HG03039 (cell line): ENCODE data around the gene ZFP36.
"Not testable (repeated sequence)": the region's sequence is repeated elsewhere in the genome, so short reads cannot be mapped to it uniquely, and the experiment has no call there.

Source experiments
- ATAC-seq: cut with Tn5 transposase; IDR thresholded peaks from one replicate; pipeline ENCODE4 v1.9.1; 2021; ENCODE audit warnings: mild to moderate bottlenecking, moderate library complexity; ENCODE audit not compliant: unreplicated experiment

ZFP36 gene, protein sequence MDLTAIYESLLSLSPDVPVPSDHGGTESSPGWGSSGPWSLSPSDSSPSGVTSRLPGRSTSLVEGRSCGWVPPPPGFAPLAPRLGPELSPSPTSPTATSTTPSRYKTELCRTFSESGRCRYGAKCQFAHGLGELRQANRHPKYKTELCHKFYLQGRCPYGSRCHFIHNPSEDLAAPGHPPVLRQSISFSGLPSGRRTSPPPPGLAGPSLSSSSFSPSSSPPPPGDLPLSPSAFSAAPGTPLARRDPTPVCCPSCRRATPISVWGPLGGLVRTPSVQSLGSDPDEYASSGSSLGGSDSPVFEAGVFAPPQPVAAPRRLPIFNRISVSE

DNA sequence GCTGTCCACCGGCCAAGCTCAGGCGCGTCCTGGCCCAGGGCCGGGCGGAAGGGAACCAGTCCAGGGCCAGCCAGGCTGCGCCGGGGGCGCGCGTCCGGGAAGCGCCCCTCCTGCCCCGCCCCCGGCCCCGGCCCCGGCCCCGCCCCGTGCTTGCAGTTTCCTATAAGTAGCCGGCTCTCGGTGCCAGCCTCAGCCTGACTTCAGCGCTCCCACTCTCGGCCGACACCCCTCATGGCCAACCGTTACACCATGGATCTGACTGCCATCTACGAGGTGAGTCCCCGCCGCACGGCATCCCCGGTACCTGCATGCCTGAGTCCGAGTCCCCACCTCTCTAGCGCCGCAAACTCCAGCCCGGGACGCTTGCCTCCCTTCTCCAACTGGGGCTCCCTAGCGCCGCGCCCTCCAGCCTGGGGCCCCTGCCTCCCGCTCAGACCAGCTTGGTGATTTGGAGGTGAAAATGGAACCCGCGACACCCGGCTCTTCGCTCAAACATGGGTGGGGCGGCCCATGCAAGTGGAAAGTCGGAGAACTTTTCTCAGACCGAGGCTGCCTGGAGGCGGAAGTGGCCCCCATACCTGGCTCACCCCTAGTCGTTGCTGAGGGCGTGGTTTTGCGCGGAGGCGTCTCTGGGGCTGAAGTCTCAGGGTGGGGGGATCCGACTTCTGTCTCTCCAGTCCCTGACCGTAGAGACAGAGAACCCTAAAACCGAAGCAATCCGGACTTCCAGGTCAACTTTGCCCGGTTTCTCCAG lies at the start of gene ZFP36:
TSS of gene ZFP36 (plus strand) at position 192 of the 754 bp plus-strand sequence. CDS start at position 250, 58 bp downstream.
- no peak for ATAC-seq

DNA sequence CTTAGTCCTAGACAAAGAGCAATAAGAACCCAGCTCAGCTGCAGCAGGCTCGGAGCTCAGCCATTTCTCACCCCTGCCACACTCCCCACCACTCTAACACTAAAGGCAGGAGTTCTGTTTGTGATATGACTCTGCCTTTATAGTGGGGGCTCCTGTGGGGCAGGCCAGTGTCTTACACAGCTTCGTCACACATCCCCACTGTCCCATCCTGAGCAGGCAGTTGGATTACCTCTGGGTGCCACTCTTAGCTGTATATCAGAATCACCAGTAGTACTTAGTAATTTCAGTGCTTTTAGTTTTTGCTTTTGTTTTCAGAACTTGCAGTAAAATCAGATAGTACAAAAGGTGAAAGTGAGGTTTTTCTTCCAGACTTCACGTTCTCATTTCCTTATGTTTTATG lies 47.6 kb upstream of the ZFP36 start:
- ATAC-seq, result no peak

DNA sequence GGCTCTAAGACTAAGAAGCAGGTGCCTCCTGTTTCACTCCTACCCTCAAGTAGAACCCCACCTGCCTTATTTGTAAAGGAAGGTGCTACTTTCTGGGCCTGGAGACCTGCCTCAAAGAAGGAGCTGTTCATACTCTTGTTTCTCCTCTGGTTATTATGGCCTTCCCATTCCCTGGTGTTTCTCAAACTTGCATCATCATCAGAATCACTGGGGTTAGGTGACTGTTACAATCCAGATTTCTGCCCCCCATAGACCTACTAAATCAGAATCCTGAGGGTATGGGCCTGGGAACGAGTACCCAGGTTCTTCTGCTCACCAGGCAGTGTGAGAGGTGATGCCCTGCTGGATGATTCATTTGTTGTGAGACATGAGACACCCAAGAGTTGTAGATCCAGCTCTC lies 46.0 kb upstream of the ZFP36 start:
- no peak for ATAC-seq

DNA sequence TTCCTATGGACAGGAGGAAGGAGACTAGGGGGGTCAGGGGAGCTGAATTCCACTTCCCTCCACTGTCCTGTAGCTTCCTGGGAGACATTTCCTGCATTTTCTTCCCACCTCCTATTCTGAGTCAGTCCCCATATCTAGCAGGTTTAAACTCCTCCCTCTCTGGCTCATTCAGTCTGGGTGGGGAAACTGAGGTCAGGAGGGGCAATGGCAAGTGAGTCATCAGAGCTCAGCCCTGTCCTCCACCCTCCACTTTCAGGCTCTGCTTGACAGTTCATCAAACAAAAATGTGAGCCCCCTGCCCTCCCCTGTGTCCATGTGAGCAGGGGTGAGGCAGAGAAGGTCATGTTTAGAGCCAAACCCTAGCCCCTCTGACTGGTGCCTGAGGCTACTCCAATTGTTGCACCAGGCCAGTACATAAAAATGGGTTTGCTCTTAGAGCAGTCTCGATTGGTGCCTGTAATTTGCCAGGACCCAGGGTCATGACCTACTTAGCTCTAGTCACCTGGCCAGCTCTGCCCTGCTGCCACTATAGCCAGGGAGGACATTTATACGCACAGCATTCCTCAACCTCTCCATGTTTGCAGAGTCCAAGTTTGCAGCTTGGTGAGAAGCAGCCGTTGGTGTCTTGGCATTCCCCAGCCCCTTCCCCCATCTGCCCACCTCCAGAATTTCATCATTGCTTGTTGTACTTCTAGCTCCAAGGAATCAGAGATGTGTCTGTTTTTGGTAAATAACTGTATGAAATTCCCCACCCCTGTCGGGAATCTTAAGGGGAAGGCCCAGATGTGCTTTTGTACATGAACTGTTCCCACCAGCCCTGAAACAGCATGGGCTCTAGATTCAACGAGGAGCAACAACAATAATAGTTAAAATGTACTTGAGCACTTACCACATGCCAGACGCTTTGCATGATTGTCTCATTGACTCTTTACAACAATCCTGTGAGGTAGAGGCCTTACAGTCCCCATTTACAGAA lies 43.7 kb upstream of the ZFP36 start:
- ATAC-seq, result no peak

DNA sequence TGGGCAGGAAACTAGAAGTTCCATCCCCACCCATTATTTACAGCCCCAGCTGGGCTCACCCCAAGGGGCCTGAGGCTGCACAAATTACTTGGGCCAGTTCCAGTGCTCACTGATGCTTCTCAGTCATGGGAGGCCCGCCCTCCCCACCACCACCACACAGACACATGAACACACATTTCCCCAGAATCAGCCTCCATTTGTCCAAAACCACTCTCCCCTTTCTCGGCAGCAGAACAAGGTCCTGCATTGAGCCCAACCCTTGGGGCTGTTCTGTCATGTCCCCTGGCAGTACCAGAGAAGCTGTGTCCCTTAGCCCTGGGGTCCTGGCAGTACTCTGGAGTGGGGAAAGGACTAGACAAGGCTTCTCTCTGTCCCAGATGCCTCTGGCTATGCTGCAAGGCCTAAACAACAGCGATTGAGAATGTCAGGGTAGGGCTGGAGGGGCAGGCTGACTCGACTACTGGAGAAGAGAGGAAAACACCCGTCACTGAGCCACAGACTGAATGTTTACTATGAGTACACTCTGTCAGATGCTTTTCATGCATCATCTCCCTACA lies 42.7 kb upstream of the ZFP36 start:
- ATAC-seq, result no peak

DNA sequence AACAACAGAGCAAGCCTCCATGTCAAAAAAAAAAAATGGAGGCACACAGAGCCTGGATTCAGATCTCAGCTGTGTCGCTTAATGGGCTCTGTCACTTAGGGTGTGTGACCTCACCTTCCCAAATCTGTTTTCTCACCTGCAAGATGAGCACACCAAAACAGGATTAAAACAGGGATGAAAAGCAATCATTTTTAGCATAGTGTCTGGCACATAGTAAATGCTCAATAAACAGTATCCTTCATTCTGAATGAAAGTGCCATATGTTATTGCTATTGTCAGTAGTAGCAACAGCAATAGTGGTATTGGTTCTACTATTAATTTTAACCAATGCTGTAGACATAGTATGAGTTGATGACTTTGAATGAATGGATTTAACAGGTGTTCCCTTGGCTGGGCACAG lies 41.1 kb upstream of the ZFP36 start:
- no peak for ATAC-seq

DNA sequence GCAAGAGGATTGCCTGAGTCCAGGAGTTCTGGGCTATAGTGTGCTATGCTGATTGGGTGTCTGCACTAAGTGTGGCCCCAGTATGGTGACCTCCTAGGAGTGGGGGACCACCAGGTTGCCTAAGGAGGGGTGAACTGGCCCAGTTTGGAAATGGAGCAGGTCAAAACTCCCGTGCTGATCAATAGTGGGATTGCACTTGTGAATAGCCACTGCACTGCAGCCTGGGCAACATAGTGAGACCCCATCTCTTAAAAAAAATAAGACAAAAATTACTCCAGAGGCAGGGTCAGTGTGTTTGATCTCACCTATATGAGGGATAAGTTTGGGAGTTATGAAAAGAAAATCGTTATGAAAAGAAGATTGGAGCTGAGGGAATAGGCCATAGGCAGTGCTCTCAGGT lies 37.4 kb upstream of the ZFP36 start:
- ATAC-seq, result no peak

DNA sequence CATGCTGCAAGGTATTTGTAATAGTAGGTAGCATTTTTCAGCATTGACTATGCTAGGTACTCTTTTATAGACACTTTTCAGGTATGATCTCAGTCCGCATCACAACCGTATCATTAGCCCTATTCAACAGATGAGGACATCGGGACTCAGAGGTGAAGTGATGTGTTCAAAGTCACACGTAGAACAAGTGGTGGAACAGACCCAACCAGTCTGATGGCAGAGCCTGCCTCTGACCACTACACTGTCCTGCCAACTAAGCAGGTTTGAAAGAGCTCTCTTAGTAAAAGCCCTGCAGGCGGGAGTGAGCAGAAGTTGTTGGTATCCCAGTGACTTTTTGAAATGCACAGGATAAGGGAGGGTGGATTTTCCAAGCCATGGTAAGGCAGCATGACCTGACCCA lies 35.9 kb upstream of the ZFP36 start:
- no peak for ATAC-seq

DNA sequence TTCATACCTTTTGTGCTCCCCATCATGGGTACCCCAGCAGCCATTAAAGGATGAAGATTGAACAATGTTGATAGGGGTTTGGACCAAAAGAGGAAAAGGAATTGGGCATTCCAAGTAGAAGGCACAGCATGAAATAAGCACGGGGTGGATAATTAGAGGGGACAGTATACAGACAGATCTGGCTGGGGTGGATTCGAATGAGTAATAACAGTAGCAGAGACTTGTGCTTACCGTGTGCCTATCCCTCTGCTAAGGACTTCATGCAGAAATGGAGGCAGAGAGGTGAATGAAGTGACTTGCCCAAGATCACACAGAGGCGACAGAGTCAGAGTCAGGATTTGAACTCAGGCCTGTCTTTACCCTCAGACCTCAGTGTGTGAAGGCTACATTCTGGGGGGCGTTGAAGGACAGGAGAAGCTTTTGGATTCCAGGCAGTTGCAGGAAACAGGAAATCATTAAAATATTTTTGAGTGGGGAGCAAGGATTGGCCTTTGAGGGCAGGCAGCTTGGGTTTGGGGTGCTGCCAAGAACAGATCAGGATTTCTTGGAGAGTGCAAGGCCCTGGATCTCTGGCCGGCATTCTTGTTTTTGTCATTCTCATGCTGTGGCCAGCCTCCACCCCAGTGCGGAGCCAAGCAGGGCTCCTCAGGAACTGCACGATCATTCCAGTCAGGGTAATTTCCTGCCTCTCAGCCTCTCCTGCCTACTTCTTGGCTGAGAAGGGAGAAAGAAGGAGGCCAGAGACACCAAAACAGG lies 34.4 kb upstream of the ZFP36 start:
- no peak for ATAC-seq

DNA sequence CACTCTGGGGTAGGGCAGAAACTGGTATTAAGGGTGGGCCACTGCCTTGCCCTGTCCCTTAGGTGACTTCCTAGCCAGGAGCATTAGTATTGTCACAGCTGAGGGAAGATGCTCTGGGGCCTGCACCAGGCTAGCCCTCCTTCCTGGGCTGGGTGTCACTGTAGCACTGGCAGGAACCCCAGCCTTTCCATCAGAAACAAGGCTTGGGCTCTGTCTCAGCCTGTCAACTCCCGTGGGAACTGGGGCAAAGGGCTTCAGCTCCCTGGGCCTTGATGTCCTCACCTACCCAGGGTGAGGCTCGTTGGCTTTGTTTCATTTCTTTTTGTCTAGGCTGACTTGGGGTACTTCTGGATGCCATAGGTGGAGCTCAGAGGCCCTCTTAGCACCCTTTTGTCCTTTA lies 33.7 kb upstream of the ZFP36 start:
- ATAC-seq, result no peak

DNA sequence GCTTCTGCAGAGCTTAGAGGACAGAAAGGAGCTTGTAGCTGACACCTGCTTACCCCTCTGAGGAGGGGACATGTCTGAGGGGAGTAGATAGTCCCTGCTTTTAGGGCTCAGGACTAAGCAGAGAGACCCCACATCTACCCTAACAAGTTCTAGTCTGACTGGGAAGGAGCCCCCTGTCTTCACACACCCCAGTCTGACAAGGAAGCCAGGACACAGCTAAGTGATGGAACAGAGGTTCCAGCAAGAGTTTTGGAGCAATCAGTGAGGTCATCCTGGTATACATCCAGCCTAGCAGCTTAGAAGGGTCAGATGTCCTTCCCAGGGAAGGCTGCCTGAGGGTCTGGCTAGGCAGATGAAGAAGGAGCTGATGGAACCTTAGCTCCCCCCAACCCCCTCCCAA lies 30.7 kb upstream of the ZFP36 start:
- ATAC-seq, result no peak

DNA sequence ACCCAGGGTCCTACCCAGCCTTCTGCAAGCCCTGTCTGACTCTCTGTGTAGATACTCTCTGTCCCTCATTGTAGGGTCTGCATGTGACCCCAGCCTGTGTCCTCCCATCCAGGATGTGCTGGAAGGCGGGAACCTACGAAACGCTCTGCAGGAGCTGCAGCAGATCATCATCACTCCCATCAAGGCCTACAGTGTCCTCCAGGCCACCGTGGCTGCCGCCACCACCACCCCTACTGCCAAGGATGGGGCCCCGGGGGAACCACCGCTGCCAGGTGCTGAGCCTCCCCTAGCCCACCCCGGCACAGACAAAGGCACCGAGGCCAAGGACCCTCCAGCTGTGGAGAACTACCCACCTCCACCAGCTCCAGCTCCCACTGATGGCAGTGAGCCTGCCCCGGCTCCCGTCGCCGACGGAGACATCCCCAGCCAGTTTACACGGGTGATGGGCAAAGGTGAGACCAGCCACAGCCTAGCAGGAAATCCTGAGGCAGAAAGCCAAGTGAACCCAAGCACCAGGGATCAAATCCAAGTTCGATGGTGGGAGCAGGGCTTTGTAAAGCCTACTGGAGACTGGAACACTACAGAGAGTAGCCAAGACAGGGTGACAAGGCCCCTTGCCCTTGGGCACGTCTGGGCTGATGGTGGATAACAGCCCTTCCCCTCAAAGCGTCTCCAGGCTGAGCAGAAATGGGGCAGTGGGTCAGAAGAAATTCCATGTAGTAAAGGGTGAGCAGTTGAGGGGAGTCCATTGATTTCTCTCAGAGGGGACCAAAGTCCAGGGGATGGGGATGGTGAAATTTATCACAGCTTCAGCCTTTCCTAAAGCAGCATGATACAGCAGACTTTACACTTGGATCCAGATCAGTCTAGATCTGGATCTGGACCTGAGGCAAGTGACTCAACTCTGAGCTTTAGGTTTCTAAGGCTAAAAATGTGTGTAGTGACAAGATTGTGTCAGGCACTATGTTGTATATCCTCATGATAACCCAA lies 29.0 kb upstream of the ZFP36 start:
- no peak for ATAC-seq

DNA sequence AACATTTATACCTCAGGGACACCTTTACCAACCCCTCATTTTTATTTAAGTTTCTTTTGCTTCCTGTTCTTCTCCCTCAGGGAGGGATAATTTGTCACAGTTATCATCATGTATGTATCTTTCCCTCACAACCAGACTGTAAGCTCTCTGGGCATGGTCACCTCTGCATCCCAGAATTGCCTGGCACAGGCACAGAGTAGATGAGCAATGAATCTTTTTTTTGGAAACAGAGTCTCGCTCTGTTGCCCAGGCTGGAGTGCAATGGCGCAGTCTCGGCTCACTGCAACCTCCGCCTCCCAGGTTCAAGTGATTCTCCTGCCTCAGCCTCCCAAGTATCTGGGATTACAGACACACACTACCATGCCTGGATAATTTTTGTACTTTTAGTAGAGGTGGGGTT lies 27.3 kb upstream of the ZFP36 start:
- not testable (repeated sequence) for ATAC-seq

DNA sequence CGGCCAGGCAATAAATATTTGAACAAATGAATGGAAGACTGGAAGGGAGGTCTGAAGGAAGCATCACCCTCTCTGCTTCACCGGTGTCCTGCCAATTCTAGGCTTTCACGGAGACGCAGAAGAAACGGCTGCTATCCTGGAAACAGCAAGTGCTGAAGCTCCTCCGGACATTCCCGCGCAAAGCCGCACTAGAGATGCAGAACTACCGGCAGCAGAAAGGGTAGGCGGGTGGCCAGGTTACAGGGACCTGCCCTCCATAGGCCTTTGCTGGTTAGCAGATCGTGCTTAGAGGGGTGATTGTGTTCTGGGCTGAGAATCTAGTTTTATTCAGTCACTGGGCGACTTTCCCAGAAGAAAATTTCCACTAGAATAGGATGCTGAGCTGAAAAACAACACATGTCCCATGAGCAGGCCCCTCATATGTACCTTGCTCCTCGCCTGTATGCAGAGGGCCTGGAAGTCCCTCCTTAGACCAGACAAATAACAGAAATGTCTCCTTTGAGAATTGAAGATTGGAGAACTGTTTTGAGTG lies 26.7 kb upstream of the ZFP36 start:
- ATAC-seq, result no peak

DNA sequence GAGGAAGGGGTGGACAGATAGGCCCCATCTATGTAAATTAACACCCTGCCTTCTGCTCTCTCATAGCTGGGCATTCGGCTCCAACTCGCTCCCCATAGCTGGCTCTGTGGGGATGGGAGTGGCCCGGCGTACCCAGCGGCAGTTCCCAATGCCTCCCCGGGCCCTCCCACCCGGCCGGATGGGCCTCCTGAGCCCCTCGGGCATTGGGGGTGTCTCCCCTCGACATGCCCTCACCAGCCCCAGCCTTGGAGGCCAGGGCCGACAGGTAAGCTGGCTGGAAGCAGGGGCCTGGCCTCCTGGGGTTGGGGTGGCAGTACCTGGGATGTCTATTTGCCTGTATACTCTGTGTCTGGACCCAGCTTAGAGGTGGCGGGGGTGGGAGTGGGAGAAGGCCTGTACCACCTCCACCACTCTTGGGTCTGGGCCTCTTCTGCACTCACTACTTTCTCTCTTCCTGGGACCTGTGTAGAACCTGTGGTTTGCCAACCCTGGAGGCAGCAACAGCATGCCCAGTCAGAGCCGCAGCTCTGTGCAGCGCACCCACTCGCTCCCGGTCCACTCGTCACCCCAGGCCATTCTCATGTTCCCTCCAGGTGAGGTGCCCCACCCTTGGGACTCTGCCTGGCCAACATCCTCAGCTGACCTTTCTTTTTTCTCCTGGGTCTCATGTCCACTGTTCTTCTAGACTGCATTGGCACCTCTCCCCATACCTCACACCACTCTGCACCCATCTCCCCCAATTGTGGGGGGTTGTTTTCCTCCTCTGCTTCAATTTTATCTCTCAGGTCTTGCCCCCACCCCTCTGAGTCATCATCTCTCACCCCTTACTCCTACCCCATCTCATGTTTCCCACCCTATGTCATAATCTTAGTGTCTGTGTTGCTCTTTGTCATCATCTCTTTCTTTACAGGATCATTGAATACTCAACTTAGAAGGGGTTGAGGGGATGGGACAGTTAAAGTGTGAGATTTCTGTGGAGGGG lies 25.8 kb upstream of the ZFP36 start:
- no peak for ATAC-seq

DNA sequence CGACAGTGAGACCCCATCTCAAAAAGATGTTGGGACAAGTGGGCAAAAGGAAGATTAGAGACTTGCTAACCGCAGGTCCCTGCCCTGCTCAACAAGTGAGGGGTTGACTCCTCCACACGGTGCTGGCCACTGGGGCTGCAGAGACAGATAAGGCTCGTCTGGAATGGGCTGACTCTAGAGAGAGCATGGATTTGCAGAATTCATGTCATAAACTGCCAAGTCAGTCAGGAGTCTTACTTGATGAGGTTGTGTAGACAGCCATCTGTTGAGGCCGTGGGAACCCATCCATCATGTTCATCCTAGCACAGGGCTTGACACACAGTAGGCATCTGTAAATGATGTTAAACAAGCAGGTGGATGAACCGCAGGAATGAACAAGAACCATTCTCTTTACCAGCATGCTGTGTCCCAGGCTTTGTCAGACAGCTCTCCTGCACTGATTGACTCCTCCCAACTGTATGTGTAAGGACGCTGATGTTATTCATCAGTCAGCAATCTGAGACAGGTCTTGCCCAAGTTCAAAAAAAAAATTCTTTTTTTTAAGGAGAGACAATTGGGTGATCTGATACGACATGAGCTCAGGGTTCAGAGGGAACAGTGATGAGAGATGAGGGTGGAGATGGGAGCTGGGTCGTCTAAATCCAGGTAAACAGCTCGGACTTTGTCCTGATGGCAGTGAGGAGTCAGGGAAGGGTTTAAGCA lies 24.6 kb upstream of the ZFP36 start:
- no peak for ATAC-seq
